HG03558 (cell line): ENCODE results near the gene SKI.

ENCODE experiments used
- ATAC-seq: cut with Tn5 transposase; IDR thresholded peaks from one replicate; pipeline ENCODE4 v1.9.1; 2021; ENCODE audit warnings: moderate number of reproducible peaks; ENCODE audit not compliant: unreplicated experiment; ENCODE audit errors: extremely low read depth

SKI gene

GRCh38 chr1:2302292-2302925, 74.3 kb downstream of the SKI start:
- no peak for ATAC-seq

- no peak for ATAC-seq
Measured at GRCh38 chr1:2303016-2303775, 75.1 kb downstream of the SKI start.

GRCh38 chr1:2303781-2304180, 75.7 kb downstream of the SKI start:
- no peak for ATAC-seq

GRCh38 chr1:2304282-2304681, 76.2 kb downstream of the SKI start:
- no peak for ATAC-seq

GRCh38 chr1:2304921-2305681, 77.0 kb downstream of the SKI start:
- no peak for ATAC-seq

GRCh38 chr1:2306151-2306978, 78.2 kb downstream of the SKI start:
- ATAC-seq = no peak

GRCh38 chr1:2307064-2307605, 79.0 kb downstream of the SKI start:
- ATAC-seq = no peak

- no peak for ATAC-seq
Measured at GRCh38 chr1:2307972-2308371, 79.9 kb downstream of the SKI start.

GRCh38 chr1:2308844-2309243, 80.7 kb downstream of the SKI start:
- ATAC-seq = no peak

- ATAC-seq = no peak
Measured at GRCh38 chr1:2310332-2311183, 82.4 kb downstream of the SKI start.

GRCh38 chr1:2311184-2312032, 83.3 kb downstream of the SKI start:
- ATAC-seq = no peak

GRCh38 chr1:2312160-2312514, 84.0 kb downstream of the SKI start:
- ATAC-seq = no peak

GRCh38 chr1:2312515-2313301, 84.6 kb downstream of the SKI start:
- no peak for ATAC-seq

- no peak for ATAC-seq
Measured at GRCh38 chr1:2313651-2314261, 85.6 kb downstream of the SKI start.

GRCh38 chr1:2314273-2314802, 86.2 kb downstream of the SKI start:
- no peak for ATAC-seq

- ATAC-seq = no peak
Measured at GRCh38 chr1:2314803-2315673, 86.9 kb downstream of the SKI start.
